WI38 (cell line): Measurements from ENCODE around the gene MINAR1.

Source experiments
- H3K4me3 ChIP-seq: 2 replicates; pipeline ENCODE4 v1.5.1; 2011; ENCODE audit warnings: low read depth, mild to moderate bottlenecking, control low read depth, low read length
- CTCF ChIP-seq: IDR thresholded peaks from 2 replicates; pipeline ENCODE4 v1.5.1; 2012; ENCODE audit warnings: low read depth, mild to moderate bottlenecking, control low read depth, low read length

Gene MINAR1

GRCh38 chr15:79481793-79482192 is 49.7 kb downstream of the MINAR1 start:
- TF ChIP-seq CTCF, result no peak

More at GRCh38 chr15:79481793-79482192, 49.7 kb downstream of the MINAR1 start:
- H3K4me3 ChIP-seq, result no peak overlapping the region
